Measurements from ENCODE around the gene NPLOC4. TPM values are rescaled to one million over a fixed set of nuclear protein-coding genes. Genes with fewer than 3 reads are reported as not detected.

NPLOC4 gene
- total and polyA plus RNA-seq, 2 of the 8 experiments (the other 6 are each of a cell fraction or from before 2014, with no cell fraction given) = 70.7 to 92.7 TPM

DNA sequence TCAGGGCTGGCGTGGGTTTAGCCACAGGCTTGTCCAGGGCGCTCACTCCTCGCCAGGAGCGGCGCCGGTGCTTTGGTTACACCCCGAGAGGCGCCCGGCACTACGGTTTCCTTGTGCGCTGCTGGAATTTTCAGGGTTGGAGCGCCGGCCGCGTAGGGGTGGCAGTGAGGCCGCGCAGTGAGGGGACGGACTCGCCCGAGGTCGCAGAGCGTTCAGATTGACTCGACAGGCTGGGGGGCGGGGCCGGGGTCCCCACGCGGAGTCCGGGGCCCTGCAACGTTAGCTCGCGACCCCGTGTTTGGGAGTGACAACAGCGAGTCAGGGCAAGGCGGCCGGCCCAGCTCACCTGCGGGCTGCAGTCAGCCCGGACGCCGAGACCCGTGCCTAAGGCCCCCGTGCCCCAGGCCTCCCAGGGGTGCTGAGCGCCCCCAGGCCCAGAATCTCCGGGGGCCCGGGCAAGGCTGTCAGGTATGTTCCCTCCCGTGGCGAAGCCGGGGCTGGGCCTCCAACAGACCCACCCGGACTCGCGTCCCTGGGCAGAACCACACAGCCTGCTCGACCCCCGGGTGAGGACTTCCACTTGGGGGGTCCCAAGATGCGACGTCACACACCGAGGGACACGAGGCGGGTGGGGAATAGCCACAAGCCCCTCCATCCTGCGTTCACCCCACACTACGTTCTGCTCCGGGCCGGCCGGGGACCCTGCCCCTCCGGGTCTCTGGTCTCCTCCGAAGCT, 123.0 kb downstream of the NPLOC4 start (continued):
- TF ChIP-seq TAF7 (optimal IDR thresholded peaks at IDR 0.05; ENCODE audit: borderline replicate concordance, low read depth, low read length) (no peak), CREB1 (IDR thresholded peaks at IDR 0.05) (no peak), CTBP2 (IDR thresholded peaks at IDR 0.05; ENCODE audit: borderline replicate concordance, insufficient read depth, insufficient read length, low read length) (no peak), CBX5 (IDR thresholded peaks at IDR 0.05; ENCODE audit: low read depth, low read length) (no peak), RNF2 (IDR thresholded peaks at IDR 0.05; ENCODE audit: borderline replicate concordance, low read depth, low read length, missing control alignments, poor library complexity, severe bottlenecking) (no peak), POLR2A (IDR thresholded peaks at IDR 0.05; ENCODE audit: control extremely low read depth in 1 of 2, low read depth in 2 of 2, low read length in 2 of 2) (no peak), CHD2 (IDR thresholded peaks at IDR 0.05; ENCODE audit: low read length) (no peak), YY1 (IDR thresholded peaks at IDR 0.05; ENCODE audit: low read depth, low read length) (no peak), TBP (IDR thresholded peaks at IDR 0.05; ENCODE audit: low read depth, low read length) (0 out of 2 replicates have a peak, but pooled peaks have one; percentile 5), BRCA1 (IDR thresholded peaks at IDR 0.05; ENCODE audit: low read depth, low read length) (no peak), JUND (IDR thresholded peaks at IDR 0.05; ENCODE audit: low read length) (no peak), KDM4A (IDR thresholded peaks at IDR 0.05; ENCODE audit: low read depth, low read length, severe bottlenecking) (peak; percentile 38), EGR1 (IDR thresholded peaks at IDR 0.05; ENCODE audit: borderline replicate concordance, low read depth, low read length) (no peak), CEBPB (IDR thresholded peaks at IDR 0.05; ENCODE audit: low read depth, low read length) (no peak), TCF12 (IDR thresholded peaks at IDR 0.05; ENCODE audit: low read depth, low read length) (no peak), HDAC6 (IDR thresholded peaks at IDR 0.05; ENCODE audit: low read depth, low read length) (no peak), ASH2L (IDR thresholded peaks at IDR 0.05; ENCODE audit: low read length) (no peak), EZH2 (IDR thresholded peaks at IDR 0.05; ENCODE audit: low read depth, low read length, severe bottlenecking) (no peak)
- TF ChIP-seq, protein P1, sequence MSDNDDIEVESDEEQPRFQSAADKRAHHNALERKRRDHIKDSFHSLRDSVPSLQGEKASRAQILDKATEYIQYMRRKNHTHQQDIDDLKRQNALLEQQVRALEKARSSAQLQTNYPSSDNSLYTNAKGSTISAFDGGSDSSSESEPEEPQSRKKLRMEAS (IDR thresholded peaks at IDR 0.05) = no peak
- TF ChIP-seq, protein P2, sequence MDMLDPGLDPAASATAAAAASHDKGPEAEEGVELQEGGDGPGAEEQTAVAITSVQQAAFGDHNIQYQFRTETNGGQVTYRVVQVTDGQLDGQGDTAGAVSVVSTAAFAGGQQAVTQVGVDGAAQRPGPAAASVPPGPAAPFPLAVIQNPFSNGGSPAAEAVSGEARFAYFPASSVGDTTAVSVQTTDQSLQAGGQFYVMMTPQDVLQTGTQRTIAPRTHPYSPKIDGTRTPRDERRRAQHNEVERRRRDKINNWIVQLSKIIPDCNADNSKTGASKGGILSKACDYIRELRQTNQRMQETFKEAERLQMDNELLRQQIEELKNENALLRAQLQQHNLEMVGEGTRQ (IDR thresholded peaks at IDR 0.05; ENCODE audit: low read length) = no peak

Data from H1 (cell line).